HepG2 (cell line): Measurements from ENCODE around the gene FKBP9. TPM values are rescaled to one million over a fixed set of nuclear protein-coding genes. Genes with fewer than 3 reads are reported as not detected.

Source experiments
- ATAC-seq: fragments of 200-7000 bp; cut with Tn5 transposase; 3 replicates; pipeline ENCODE4 v1.9.1; 2020; ENCODE audit warnings: mild to moderate bottlenecking, moderate library complexity
- BruUV-seq: library from RNA; stranded (reverse); fragments of 400-500 nt; replicated peaks from 2 replicates; lab custom pipeline; 2021; lab: Mats Ljungman, UMichigan
- CTCF ChIA-PET: fragments of 300-600 bp; formaldehyde crosslinking; extraction: SDS; loops from one replicate; lab custom pipeline; 2021; ENCODE audit warnings: low total read pairs, inconsistent platforms, low intra/inter-chr PET ratio; lab: Yijun Ruan, JAX
- POLR2A ChIA-PET: fragments of 350-600 bp; sonication (Branson Sonifier 250); formaldehyde crosslinking; loops from one replicate; lab custom pipeline; 2020; ENCODE audit warnings: antibody characterized with exemption, inconsistent platforms; lab: Yijun Ruan, JAX
- DNase-seq: peaks from one replicate; pipeline ENCODE4 v3.0.0-alpha.2; 2015; ENCODE audit warnings: low spot score
- FAIRE-seq: peaks from 3 replicates; lab custom pipeline; 2011; peaks lifted over from hg19 to GRCh38; lab: Jason Lieb, UNC
- H2AFZ ChIP-seq: one replicate; pipeline ENCODE4 v1.6.1; 2011; ENCODE audit warnings: low read length, inconsistent platforms
- H3K27ac ChIP-seq: fragments of 300-600 bp; 3 replicates; pipeline ENCODE4 v1.8.0; 2011; ENCODE audit warnings: mixed run types, mild to moderate bottlenecking, mixed read lengths, low read length, inconsistent platforms; ENCODE audit not compliant: insufficient read depth; ENCODE audit errors: extremely low read length
- H3K27me3 ChIP-seq, 2 experiments: fragments of 200-600 bp in 1 of 2; 2 replicates in 1 of 2; 3 replicates in 1 of 2; pipeline versions ENCODE4 v1.6.0 to v1.8.0; 2011; ENCODE audit warnings: low read length in 2 of 2, mild to moderate bottlenecking in 2 of 2, moderate library complexity in 2 of 2, inconsistent platforms in 1 of 2; ENCODE audit not compliant: insufficient read depth in 2 of 2, control insufficient read depth in 1 of 2
- H3K36me3 ChIP-seq, 2 experiments: fragments of 200-600 bp in 1 of 2; replicated peaks in 1 of 2; 2 replicates in 1 of 2; 3 replicates in 1 of 2; pipeline versions ENCODE4 v1.5.1 to v1.8.0; 2011; ENCODE audit warnings: low read length in 2 of 2, inconsistent platforms in 1 of 2; ENCODE audit not compliant: insufficient read depth in 2 of 2, control insufficient read depth in 1 of 2
- H3K4me1 ChIP-seq: 2 replicates; pipeline ENCODE4 v1.5.1; 2012; ENCODE audit warnings: low read length, inconsistent platforms; ENCODE audit not compliant: insufficient read depth
- H3K4me2 ChIP-seq: 2 replicates; pipeline ENCODE4 v1.6.0; 2011; ENCODE audit warnings: low read depth, low read length, inconsistent platforms
- H3K4me3 ChIP-seq, 3 experiments: fragments of 200-600 bp in 1 of 3; sonication (generic), shearing (Covaris generic) in 1 of 3; replicated peaks in 1 of 3; 2 replicates each; pipeline ENCODE4 v1.5.1; 2011 to 2016; ENCODE audit warnings: low read length in 3 of 3, inconsistent platforms in 2 of 3, low read depth in 2 of 3, mild to moderate bottlenecking in 2 of 3, control low read depth in 1 of 3, mixed read lengths in 1 of 3; ENCODE audit not compliant: insufficient read depth in 1 of 3
- H3K79me2 ChIP-seq: one replicate; pipeline ENCODE4 v1.6.1; 2011; ENCODE audit warnings: low read length, inconsistent platforms; ENCODE audit not compliant: insufficient read depth
- H3K9ac ChIP-seq: 2 replicates; pipeline ENCODE4 v1.6.0; 2011; ENCODE audit warnings: mild to moderate bottlenecking, low read depth, low read length, inconsistent platforms; ENCODE audit not compliant: insufficient read depth
- H3K9me3 ChIP-seq: 2 replicates; pipeline ENCODE4 v1.5.1; 2012; ENCODE audit warnings: mild to moderate bottlenecking, low read length
- H4K20me1 ChIP-seq: 2 replicates; pipeline ENCODE4 v1.6.0; 2011; ENCODE audit warnings: inconsistent platforms, mild to moderate bottlenecking, low read length, moderate library complexity; ENCODE audit not compliant: insufficient read depth
- DNMT3B ChIP-seq: conservative IDR thresholded peaks from 2 replicates; pipeline ENCODE4 v1.6.1; 2016; ENCODE audit warnings: missing biosample characterization, control low read depth
- GRHL1 ChIP-seq: sonication (generic); formaldehyde crosslinking; conservative IDR thresholded peaks from 2 replicates; pipeline ENCODE4 v1.8.0; 2022; ENCODE audit warnings: missing genetic modification reagents
- KDM5A ChIP-seq: fragments of 200-600 bp; sonication (generic); IDR thresholded peaks from 2 replicates; pipeline ENCODE4 v1.7.0; 2018; ENCODE audit warnings: antibody characterized with exemption, mild to moderate bottlenecking, low read length, borderline replicate concordance
- KLF6 ChIP-seq: IDR thresholded peaks from 2 replicates; pipeline ENCODE4 v1.8.0; 2016; ENCODE audit warnings: missing biosample characterization, missing genetic modification reagents
- NCOA2 ChIP-seq: sonication (generic); formaldehyde crosslinking; IDR thresholded peaks from 2 replicates; pipeline ENCODE4 v1.8.0; 2022; ENCODE audit warnings: inconsistent platforms
- PRDM10 ChIP-seq: sonication (generic); formaldehyde crosslinking; IDR thresholded peaks from 2 replicates; pipeline ENCODE4 v1.4.0; 2020; ENCODE audit warnings: low read depth, missing genetic modification reagents
- RAD21 ChIP-seq: fragments of 450-650 bp; formaldehyde crosslinking; IDR thresholded peaks from 2 replicates; pipeline ENCODE4 v1.5.0; 2020; ENCODE audit warnings: mild to moderate bottlenecking
- TBX2 ChIP-seq: sonication (generic); formaldehyde crosslinking; IDR thresholded peaks from 2 replicates; pipeline ENCODE4 v1.5.0; 2020; ENCODE audit warnings: missing genetic modification reagents, mild to moderate bottlenecking, borderline replicate concordance
- ZFP36L2 ChIP-seq: sonication (generic); formaldehyde crosslinking; IDR thresholded peaks from 2 replicates; pipeline ENCODE4 v1.4.0; 2020; ENCODE audit warnings: missing genetic modification reagents
- ZKSCAN5 ChIP-seq: sonication (generic); formaldehyde crosslinking; IDR thresholded peaks from 2 replicates; pipeline ENCODE4 v1.5.1; 2020; ENCODE audit warnings: mild to moderate bottlenecking, missing genetic modification reagents
- ZSCAN29 ChIP-seq: sonication (generic); formaldehyde crosslinking; conservative IDR thresholded peaks from 2 replicates; pipeline ENCODE4 v1.4.0; 2020; ENCODE audit warnings: mild to moderate bottlenecking, missing genetic modification reagents
- ZSCAN5A ChIP-seq: sonication (generic); formaldehyde crosslinking; IDR thresholded peaks from 2 replicates; pipeline ENCODE4 v1.8.0; 2022; ENCODE audit warnings: mild to moderate bottlenecking, missing genetic modification reagents, borderline replicate concordance
- WGBS: methylation state at CpG from one replicate; pipeline ENCODE4 v1.1.6; 2017; ENCODE audit warnings: low lambda C conversion rate; 5-methylcytosine and 5-hydroxymethylcytosine counted together
- in situ Hi-C: cut with HindIII; loops from 2 replicates; pipeline ENCODE4 v1.10.0; 2017; ENCODE audit warnings: low pct_unique_long_range_greater_than_20kb; ENCODE audit not compliant: extremely low pct_ligation_motif_present
- intact Hi-C: fragments of 100-400 bp; cut with micrococcal nuclease; formaldehyde crosslinking; loops from one replicate; pipeline ENCODE4 v1.10.0; 2022; ENCODE audit not compliant: unreplicated experiment
- polyA plus RNA-seq, 8 experiments: library from polyadenylated mRNA; depleted of rRNA in 3 of 8; stranded (reverse) in 7 of 8; unstranded in 1 of 8; fragments of >200 nt; fragmentation: Illumina TruSeq in 4 of 8; extraction: Trizol in 4 of 8; gene quantifications; 2 replicates each; pipeline versions ENCODE4 v1.2.1 to v1.2.3, GENCODE V29; 2011 to 2016; ENCODE audit warnings: low read depth in 4 of 8, missing spikeins in 1 of 8, mixed read lengths in 1 of 8; ENCODE audit not compliant: insufficient read depth in 1 of 8
- total RNA-seq, 5 experiments: library from RNA; depleted of rRNA; stranded (reverse); fragments of >200 nt; fragmentation: Illumina TruSeq; extraction: Trizol; gene quantifications; 2 replicates each; pipeline ENCODE4 v1.2.3, GENCODE V29; 2016; ENCODE audit warnings: low read depth in 1 of 5

The FKBP9 gene
- total and polyA plus RNA-seq, 2 of the 13 experiments (the other 11 are each of a cell fraction or from before 2014, with no cell fraction given): 34.0 to 41.5 TPM

GRCh38 chr7:32952876-32953275 lies 4.4 kb upstream of the FKBP9 start (continued):
- TF ChIP-seq NCOA2 (CRISPR knock-in tag): no peak
- TF ChIP-seq GRHL1 (CRISPR knock-in tag): no peak
- no peak for TF ChIP-seq KDM5A

- 36% methylated on average over 22 of the region's 26 CpGs for WGBS
- intact Hi-C loops: loop anchor here (5.0 kb wide), 2 partner anchors 104 to 149 kb away; partner anchors contain the start of genes NT5C3A and RP9
- peak; percentile 12 for FAIRE-seq
- DNase-seq: peak; percentile 8
- in situ Hi-C loops: no loop called here
- ChIA-PET CTCF (no interaction called here), POLR2A (interaction anchor here (0.8 to 3.4 kb wide), 9 partner anchors 10 to 463 kb away, joined by 3 to 30 read pairs (median 4); partner anchors contain the start of genes AVL9, NT5C3A and RP9)
- H3K9ac ChIP-seq: peak overlapping the region; percentile 88
- no peaks in the 10 kb centered on the region for H3K9me3 ChIP-seq
- no peak overlapping the region for H2AFZ ChIP-seq
- peak overlapping the region; percentile 86 for H3K4me2 ChIP-seq
- peak overlapping the region; percentile 68 to 90 (median 75) for H3K4me3 ChIP-seq
- peak; percentile 14 for ATAC-seq
- H3K36me3 ChIP-seq: no peaks in the 10 kb centered on the region
- no peaks in the 10 kb centered on the region for H3K27me3 ChIP-seq
- H3K4me1 ChIP-seq: peaks cover 18% of the 10 kb centered on the region
- H3K27ac ChIP-seq: peak overlapping the region; percentile 95
- peaks cover 11% of the 10 kb centered on the region for H3K79me2 ChIP-seq
- TSS peak; percentile 62 for BruUV-seq
- H4K20me1 ChIP-seq: no peaks in the 10 kb centered on the region
- TF ChIP-seq RAD21 (CRISPR knock-in tag): no peak
- 0 out of 2 replicates have a peak, but pooled peaks have one; percentile 29 for TF ChIP-seq TBX2 (CRISPR knock-in tag)
- TF ChIP-seq DNMT3B (CRISPR knock-in tag): 0 out of 2 replicates have a peak, but pooled peaks have one; percentile 71
- 0 out of 2 replicates have a peak, but pooled peaks have one; percentile 5 for TF ChIP-seq ZSCAN5A (CRISPR knock-in tag)
- TF ChIP-seq ZKSCAN5 (CRISPR knock-in tag): 0 out of 2 replicates have a peak, but pooled peaks have one; percentile 7
- 0 out of 2 replicates have a peak, but pooled peaks have one; percentile 20 for TF ChIP-seq ZFP36L2 (CRISPR knock-in tag)
- TF ChIP-seq KLF6 (CRISPR knock-in tag): 0 out of 2 replicates have a peak, but pooled peaks have one; percentile 6
- TF ChIP-seq ZSCAN29 (CRISPR knock-in tag): 0 out of 2 replicates have a peak, but pooled peaks have one; percentile 71
- 0 out of 2 replicates have a peak, but pooled peaks have one; percentile 17 for TF ChIP-seq PRDM10
- no peak for TF ChIP-seq KDM5A
Measured at GRCh38 chr7:32958046-32959025, 1.1 kb downstream of the FKBP9 start.
